ENCODE data around the gene DNAAF1. TPM values are rescaled to one million over a fixed set of nuclear protein-coding genes. Genes with fewer than 3 reads are reported as not detected.

The DNAAF1 gene
- polyA plus RNA-seq, 1 donor (not counting 4 experiments of a cell fraction or from before 2014, with no cell fraction given) = 0.01 TPM

GRCh38 chr16:84183572-84183875 is 38.4 kb downstream of the DNAAF1 start:
- Histone ChIP-seq H3K4me3 (ENCODE audit: control insufficient read depth in 2 of 3, extremely low read depth in 1 of 3, insufficient read depth in 2 of 3, low read depth in 1 of 3, low read length in 3 of 3) (no peak overlapping the region), H3K4me1 (ENCODE audit: control insufficient read depth, extremely low read depth, insufficient read depth, low read length) (peaks cover 4% of the 10 kb centered on the region), H3K4me2 (ENCODE audit: control insufficient read depth, extremely low read depth, insufficient read depth, low read depth, low read length) (no peak overlapping the region), H3K9me3 (ENCODE audit: control insufficient read depth, low read depth, low read length) (no peaks in the 10 kb centered on the region), H4K20me1 (ENCODE audit: control insufficient read depth, extremely low read depth, insufficient read depth, low read length) (peaks cover 2% of the 10 kb centered on the region), H2AFZ (ENCODE audit: control insufficient read depth, low read length) (no peak overlapping the region), H3K27ac (ENCODE audit: control insufficient read depth, insufficient read depth, low read length) (no peak overlapping the region), H3K9me1 (ENCODE audit: control insufficient read depth, extremely low read depth, insufficient read depth, low read length) (no peaks in the 10 kb centered on the region), H3K36me3 (ENCODE audit: control insufficient read depth in 2 of 2, extremely low read depth in 1 of 2, insufficient read depth in 2 of 2, low read length in 2 of 2) (peaks cover 12 to 22% of the 10 kb centered on the region in 2 experiments), H3K27me3 (ENCODE audit: control insufficient read depth, extremely low read depth, insufficient read depth, low read length) (no peaks in the 10 kb centered on the region), H3K9ac (ENCODE audit: control insufficient read depth, extremely low read depth, insufficient read depth, low read length) (no peak overlapping the region), H3K79me2 (ENCODE audit: control insufficient read depth, insufficient read depth, low read length) (peaks cover 34% of the 10 kb centered on the region)
- FAIRE-seq (no peak), DNase-seq (ENCODE audit: low read depth, low spot score) (no peak)
- dilution Hi-C loops (cut with MboI; ENCODE audit: extremely low pct_ligation_motif_present, low sequenced_read_pairs) = no loop called here
- TF ChIP-seq CTCF (optimal IDR thresholded peaks at IDR 0.05 in 1 of 3, IDR thresholded peaks at IDR 0.05 in 1 of 3, conservative IDR thresholded peaks at IDR 0.05 in 1 of 3; ENCODE audit: extremely low read depth in 1 of 3, insufficient read depth in 2 of 3, low read length in 3 of 3) (no peak), EZH2 (IDR thresholded peaks at IDR 0.05; ENCODE audit: low read length) (no peak)

GRCh38 chr16:84183911-84184591 is 38.9 kb downstream of the DNAAF1 start:
- H3K36me3 ChIP-seq (ENCODE audit: control insufficient read depth in 2 of 2, extremely low read depth in 1 of 2, insufficient read depth in 2 of 2, low read length in 2 of 2) = peaks cover 10 to 22% of the 10 kb centered on the region in 2 experiments
- dilution Hi-C loops (cut with MboI; ENCODE audit: extremely low pct_ligation_motif_present, low sequenced_read_pairs) = no loop called here

More at GRCh38 chr16:84183911-84184591, 38.9 kb downstream of the DNAAF1 start:
- Histone ChIP-seq H3K9me3 (ENCODE audit: control insufficient read depth, low read depth, low read length) (no peaks in the 10 kb centered on the region), H4K20me1 (ENCODE audit: control insufficient read depth, extremely low read depth, insufficient read depth, low read length) (peaks cover 2% of the 10 kb centered on the region), H3K4me1 (ENCODE audit: control insufficient read depth, extremely low read depth, insufficient read depth, low read length) (peaks cover 4% of the 10 kb centered on the region), H3K9me1 (ENCODE audit: control insufficient read depth, extremely low read depth, insufficient read depth, low read length) (no peaks in the 10 kb centered on the region), H3K79me2 (ENCODE audit: control insufficient read depth, insufficient read depth, low read length) (peaks cover 34% of the 10 kb centered on the region), H3K27me3 (ENCODE audit: control insufficient read depth, extremely low read depth, insufficient read depth, low read length) (no peaks in the 10 kb centered on the region), H3K4me2 (ENCODE audit: control insufficient read depth, extremely low read depth, insufficient read depth, low read depth, low read length) (no peak overlapping the region), H3K27ac (ENCODE audit: control insufficient read depth, insufficient read depth, low read length) (no peak overlapping the region), H3K9ac (ENCODE audit: control insufficient read depth, extremely low read depth, insufficient read depth, low read length) (no peak overlapping the region), H3K4me3 (ENCODE audit: control insufficient read depth in 2 of 3, extremely low read depth in 1 of 3, insufficient read depth in 2 of 3, low read depth in 1 of 3, low read length in 3 of 3) (no peak overlapping the region), H2AFZ (ENCODE audit: control insufficient read depth, low read length) (no peak overlapping the region)
- FAIRE-seq (no peak), DNase-seq (ENCODE audit: low read depth, low spot score) (no peak)
- TF ChIP-seq CTCF (optimal IDR thresholded peaks at IDR 0.05 in 1 of 3, IDR thresholded peaks at IDR 0.05 in 1 of 3, conservative IDR thresholded peaks at IDR 0.05 in 1 of 3; ENCODE audit: extremely low read depth in 1 of 3, insufficient read depth in 2 of 3, low read length in 3 of 3) = peak in 1 of 3 experiments; percentile 15
- TF ChIP-seq EZH2 (IDR thresholded peaks at IDR 0.05; ENCODE audit: low read length) = no peak

Measured in keratinocyte (primary cell).